DOHH2 (cell line): ENCODE results near the gene FAM131C.

Source experiments
- CTCF ChIP-seq: fragments of 200-600 bp; sonication (generic); IDR thresholded peaks from one replicate; pipeline ENCODE4 v1.5.1; 2014; ENCODE audit warnings: antibody characterized with exemption, mild to moderate bottlenecking, low read depth, low read length; ENCODE audit not compliant: poor library complexity, severe bottlenecking
- EZH2phosphoT487 ChIP-seq: fragments of 200-600 bp; sonication (generic); IDR thresholded peaks from 2 replicates; pipeline ENCODE4 v1.6.1; 2017; ENCODE audit warnings: borderline replicate concordance, mild to moderate bottlenecking, antibody characterized with exemption, low read length, moderate library complexity, mixed read lengths

DNA sequence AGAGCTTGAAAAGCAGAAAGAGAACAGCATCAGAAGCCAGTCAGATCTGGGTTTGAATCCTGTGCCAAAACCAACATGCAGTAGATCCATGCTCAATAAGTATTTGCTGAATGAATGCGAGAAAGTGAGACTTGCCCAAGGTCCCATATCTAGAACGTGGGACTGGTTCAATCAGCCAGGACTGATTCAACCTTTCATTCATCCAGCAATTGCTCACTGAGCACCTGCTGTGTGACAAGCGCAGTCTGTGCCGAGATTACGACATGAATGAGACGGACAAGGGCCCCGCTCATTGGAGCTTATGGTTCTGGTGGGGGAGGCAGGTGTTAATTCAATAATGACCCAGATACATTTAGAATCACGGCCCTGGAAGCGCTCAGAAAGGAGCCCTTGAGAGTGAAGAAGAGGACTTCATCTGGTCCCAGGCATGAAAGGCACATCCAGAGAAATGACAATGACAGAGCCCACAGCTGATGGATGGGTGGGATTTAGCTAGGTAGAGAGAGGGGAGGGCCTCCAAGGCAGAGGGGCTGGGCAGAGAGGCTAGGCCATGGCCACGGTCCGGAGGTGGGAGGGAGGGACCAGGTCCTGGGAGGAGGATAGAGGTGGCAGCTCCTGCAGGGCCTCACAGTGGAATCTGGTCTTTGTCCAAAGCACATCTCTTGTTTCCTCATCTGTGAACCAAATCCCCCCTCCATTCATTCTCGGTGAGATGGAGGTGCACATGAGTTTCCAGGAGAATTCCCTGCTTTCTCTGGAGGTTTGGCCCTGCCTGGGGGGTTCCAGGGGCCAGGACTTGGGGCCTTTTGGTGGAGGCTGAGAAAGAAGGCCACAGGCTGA is 4.2 kb upstream of the FAM131C start:
- TF ChIP-seq CTCF = no peak
- TF ChIP-seq EZH2phosphoT487 = no peak
